NCI-H69 (cell line): ENCODE measurements around the gene LHX6.
A peak's percentile ranks its signal among the peaks of the same experiment; 100 is the strongest.

Source experiments
- DNase-seq: peaks from one replicate; lab custom pipeline; 2025; lab: John Stamatoyannopoulos, UW

LHX6 gene

DNA sequence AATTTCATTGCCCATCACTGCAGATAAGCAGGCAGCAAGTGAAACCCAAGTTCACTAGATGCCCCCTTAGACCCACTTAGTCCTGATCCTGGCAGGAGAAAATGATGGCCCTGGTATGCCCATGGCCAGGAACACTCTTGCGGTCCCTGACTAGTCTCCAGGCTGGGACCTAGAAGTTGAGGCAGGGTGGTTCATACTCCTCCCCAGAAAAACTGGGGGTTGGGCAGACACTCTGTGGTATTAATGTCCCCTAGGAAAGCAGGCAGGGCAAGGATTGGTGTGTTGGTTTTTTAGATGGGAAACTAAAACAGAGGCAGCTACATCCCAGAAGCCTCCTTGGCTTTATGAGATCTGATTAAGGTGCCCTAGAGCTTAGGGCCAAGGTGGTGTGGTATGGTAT lies 13.1 kb downstream of the LHX6 start:
- DNase-seq, result no peak

DNA sequence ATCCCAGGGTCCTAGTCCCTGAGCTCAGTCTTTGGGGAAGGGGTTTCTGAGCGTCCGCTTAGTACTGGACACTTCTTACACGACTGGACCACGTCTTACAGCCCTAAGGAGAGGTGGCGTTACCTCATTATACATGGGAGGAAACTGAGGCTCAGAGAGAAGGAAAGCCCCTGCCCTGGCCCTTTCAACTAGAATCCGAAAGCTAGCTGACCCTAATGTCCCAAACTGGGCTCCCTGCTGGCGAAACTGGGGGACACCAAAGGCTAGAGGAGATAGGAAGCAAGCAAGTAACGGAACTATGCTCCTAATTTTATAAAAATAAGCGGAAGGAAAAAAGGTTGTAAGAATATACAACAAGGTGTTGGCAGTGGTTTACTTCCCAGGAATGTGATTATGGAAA lies 14.2 kb downstream of the LHX6 start:
- no peak for DNase-seq

DNA sequence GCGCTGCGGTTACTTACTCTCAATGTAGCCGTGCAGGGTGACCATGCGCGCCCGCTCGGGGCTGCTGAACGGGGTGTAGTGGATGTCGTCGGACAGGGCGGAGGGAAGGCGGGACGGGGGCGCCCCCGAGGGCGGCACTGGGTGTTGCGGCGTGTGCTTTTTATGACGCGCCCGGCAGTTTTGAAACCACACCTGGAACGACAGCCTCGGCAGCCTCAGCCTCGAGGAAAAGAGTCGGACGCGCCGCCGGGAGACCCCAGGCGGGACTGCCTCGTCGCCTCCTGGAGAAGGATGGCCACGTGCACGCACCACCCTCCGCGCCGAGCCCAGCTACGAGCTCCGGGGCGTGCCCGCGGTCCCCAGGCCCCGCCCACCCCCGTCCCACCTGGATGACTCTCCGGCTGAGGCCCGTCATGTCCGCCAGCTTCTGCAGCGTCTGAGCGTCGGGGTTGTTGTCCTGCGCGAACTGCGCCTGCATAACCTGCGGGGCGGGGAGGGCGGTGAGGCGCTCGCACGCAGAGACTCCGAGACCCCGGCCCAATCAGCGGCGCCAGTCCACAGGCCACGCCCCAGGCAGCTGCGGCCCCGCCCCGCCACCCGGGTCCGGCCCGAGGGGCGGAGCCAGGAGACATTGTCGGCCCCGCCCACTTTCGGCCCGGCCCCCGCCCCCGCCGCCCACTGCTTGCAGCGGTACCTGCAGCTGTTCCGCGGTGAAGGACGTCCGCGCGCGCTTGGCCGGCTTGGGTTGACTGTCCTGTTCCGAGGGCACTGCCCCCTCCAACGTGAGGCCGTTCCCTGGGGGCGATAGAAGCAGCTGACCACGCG lies 15.0 kb downstream of the LHX6 start:
- peak; percentile 97 for DNase-seq

DNA sequence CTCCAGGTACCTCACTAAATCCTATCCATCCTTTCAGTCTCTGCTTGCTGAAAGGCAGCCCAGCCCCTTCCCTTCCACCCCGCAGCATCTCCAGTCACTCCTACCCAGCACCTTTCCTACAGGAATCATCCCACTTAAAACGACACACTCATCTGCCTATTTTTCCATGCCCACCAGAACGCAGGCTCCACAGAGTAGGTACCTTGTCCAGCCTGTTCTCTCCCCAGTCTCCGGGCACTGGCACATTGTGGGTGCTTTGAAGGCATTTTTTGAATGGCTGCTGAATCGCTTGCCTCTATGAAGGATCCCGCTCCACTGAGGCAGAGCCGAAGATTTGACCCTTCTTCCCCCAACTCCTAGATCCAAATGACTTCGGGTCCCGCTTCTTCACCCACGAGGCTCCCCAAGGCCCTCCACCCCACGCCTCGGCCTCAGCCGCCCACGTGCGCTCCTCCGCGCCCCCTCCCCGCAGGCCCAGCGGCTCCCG lies 15.6 kb downstream of the LHX6 start:
- no peak for DNase-seq

DNA sequence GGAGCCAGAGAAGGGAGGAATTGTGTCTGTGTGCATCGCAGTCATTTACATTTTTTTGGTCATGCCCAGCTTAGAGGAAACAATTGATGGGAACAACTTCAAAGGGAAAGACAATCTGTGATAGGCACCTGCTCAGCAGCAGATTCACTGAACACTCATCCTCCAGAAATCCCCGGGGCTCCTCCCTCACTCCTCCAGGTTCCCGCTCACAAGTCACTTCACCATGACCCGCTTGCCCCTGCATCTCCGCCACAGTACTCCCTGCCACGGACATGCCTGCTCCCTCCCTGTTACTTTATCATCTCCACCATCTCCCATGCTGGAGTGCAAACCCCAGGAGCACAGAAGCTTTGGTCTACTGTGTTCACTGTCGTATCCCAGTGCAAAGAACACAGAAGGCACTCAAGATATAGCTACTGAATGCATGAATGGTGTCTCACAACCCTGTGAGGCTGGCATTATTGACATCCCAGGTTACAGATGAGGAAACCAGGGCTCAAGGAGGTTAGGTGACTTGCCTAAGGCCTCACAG lies 16.2 kb downstream of the LHX6 start:
- no peak for DNase-seq

DNA sequence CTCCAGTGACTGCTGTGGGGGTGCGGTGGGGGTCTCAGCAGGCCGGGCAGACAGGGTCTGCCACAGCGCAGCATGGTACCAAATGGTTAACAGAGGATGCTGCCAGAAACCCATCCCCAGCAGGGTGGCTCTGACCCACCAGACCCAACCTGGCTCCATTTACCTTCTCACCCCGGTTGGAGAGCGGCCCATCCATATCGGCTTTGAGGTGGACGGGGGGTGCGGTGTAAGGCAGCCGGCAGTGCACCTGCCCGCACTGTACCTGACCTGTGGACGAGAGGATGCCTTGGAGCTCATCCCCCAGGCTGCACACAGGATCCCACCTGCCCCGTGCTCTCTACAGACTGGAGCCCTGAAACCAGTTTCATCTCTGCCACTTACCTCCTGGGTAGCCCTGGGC lies 19.3 kb downstream of the LHX6 start:
- no peak for DNase-seq

DNA sequence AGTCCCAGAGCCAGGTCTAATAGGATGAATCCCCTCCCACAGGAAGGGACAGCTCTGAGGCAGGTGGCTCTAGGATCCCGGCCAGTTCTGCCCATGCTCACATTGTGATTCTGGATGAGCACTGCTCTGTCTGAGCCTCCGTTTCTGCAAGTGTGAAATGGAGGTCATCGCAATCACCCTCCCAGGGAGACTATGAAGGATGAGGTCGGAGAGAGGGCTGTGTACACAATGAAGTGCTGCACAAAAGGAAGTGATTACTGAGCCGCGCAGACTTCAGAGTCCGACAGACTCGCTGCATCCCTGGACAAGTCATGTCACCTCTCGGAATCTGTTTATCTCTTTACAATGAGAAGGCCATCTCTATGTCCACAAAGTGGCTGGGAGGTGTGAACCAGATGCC lies 21.7 kb downstream of the LHX6 start:
- DNase-seq, result peak; percentile 38

DNA sequence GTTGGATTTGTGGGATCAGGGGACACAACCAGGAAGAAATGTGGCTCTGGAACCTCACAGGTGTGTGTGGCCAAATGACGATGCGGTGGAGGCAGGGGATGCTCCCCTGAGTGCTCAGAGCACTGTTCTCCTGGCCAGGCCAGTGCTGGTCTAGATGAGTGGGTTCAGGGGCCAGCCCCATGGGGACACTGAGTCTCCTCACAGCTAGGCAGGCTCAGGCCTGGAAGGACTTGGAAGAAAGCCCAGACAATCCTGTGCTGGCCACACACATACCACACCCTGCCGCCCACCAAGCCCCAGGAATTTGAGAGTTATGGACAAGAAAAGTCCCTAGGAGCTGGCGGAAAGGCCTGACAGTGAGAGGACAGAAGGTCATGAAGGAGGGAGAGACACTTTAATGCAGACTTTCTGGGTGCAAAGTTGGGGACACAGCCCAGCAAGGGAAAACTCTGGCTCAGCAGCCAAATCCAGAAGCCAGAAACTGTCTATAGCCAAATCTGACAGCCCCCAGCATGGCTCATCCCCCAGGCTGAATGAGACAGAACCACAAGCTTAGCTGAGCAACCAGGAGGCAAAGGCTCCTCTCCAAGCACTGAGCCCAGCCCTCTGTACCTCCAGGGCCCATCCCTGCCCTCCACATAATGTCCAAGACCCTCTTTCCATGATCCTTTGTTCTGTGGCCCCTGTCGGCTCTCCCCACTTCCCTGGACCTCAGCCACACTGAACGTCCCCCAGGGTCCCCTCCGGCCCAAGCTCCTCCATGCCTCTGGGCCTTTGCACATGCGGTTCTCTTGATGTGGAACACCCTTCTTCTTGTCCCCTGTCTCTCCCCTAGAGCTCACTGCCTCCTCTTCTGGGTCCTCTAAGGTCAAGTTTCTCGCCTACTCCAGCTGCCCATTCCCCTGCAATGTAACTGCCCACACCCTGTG lies 22.4 kb downstream of the LHX6 start:
- no peak for DNase-seq

DNA sequence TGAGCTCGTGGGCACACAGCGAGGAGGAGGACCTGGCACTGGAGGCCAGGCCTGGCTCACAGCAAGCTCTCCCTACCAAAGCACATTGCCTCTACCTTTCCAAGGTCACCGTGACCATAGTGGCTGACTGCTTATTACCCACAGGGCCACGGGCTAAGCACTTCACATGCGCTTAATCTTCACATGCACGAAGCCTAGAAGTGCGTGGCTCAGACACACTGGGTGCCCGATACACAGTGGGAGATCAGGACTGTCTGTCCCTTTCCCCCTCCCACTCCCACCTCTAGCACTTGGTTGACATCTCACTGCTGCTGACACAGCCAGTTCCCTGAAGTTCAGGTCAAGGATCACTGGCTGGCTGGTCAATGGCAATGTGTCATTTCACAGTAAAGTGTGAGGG lies 23.6 kb downstream of the LHX6 start:
- no peak for DNase-seq

DNA sequence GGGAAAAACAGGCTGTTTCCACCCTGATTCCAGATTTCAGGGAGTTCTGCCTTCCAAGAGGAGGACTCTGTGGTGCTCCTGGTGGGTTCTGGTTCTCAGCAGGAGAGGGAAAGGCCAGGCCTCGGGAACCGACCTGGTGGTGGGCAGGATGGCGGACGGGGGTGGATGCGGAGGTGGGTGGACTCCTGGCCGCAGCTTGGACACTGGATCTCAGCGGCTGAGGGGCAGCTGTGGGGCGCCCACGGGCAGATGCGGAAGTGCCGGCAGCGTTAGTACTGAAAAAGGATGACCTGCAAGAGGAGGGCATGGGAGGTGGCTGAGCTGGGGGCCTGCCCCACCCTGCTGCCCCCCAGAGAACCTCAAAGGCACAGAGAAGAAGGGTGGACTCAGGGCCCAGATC lies 24.3 kb downstream of the LHX6 start:
- DNase-seq, result no peak

DNA sequence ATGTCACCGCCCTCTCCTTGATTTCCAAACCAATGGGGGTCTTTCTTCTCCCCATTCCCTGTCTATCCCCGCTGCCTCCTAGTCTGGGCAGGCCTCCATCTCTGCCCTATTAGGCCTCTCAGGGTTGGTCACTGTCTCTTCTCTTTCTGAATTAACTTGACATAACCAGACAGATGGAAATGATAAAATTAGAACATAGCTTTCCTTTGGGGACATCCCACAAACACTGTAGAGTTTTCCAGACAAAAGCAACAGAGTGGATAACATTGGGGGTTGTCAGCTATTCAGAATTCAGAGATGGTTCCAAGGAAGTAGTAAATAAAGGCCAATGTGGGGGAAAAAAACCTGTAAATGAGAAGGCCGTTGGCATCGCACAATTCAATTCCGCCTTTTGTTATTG lies 24.7 kb downstream of the LHX6 start:
- DNase-seq, result no peak

DNA sequence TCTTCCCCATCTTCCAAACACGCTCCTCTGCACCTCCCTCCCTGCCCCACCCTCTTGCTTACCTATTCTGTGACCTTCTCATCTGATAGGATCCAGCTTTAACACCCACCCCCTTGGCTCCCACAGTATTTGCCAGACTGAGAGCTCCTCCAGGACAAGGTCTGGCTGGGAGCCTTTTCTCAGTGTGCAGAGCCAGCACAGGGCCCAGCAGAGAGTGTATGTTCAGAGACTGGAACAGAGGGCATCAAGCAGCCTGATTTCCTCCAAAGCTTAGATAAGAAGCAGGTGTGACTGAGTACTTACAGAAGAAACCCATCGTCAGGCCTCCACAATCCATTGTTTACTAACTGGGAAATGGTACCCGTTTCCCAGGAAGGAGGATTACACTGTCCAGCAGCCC lies 26.6 kb downstream of the LHX6 start:
- no peak for DNase-seq

DNA sequence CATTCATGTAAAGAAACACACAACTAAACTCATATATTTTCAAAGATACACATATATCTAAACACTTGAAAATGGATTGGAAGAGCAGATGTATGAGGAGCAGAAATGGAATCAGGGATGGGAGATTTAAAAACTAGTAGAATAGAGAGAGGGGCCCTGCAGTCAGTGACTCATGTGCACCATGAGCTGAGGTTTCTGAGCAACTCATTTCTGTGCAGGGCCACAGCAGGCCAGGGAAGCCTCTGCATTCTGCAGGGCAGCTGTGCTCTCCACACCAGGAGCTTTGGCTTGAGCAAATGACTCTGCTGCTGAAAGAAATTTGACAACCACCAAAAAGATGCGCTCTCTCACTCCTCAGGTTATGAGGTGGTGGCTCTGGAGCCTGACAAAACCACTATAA lies 27.1 kb downstream of the LHX6 start:
- DNase-seq, result no peak

DNA sequence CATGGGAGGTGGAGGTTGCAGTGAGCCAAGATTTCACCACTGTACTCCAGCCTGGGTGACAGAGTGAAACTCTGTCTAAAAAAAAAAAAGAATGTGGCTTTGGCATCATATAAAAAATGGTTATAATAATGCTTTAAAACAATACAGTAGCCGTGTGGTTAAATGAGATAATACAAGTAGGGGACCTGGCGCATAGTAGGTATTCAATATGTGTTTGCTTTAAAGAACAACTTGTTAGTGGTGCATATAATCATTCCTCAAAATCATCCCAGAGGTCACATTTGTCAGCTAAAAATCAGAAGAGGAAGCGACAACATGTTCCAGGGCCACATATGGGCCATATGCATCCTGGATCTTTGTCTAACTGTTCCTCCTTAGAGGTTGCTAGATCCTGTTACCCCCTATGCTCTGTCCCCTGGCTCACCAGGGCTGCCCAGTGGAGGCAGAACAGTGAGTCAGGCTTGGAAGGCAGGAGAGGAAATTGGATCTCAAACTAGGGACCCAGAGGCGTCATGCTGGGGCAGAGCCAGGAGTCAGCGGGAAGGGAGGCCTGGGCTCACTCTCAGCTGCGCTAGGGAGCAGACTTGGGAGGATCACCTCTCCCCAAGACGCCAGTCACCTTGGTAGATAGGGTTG lies 27.7 kb downstream of the LHX6 start:
- peak; percentile 10 for DNase-seq

DNA sequence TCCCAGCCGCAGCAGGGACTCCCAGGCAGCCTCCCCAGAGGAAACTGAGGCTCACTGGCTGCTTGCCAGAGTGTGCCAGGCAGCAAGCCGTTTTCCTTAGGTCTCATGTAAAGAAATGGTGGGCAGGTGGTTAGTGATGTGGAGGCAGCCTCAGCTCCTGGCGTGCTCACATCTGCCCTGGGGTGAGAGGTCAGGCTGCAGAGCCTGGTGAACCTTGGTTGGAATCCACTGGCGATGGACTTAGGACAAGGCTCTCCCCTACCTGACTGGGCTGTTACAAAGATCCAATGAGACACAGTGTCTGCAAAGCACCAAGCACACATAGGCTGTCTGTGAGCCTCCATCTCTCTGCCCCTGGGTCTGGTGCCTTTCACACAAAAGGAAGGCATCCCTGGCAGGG lies 30.9 kb downstream of the LHX6 start:
- peak; percentile 68 for DNase-seq

DNA sequence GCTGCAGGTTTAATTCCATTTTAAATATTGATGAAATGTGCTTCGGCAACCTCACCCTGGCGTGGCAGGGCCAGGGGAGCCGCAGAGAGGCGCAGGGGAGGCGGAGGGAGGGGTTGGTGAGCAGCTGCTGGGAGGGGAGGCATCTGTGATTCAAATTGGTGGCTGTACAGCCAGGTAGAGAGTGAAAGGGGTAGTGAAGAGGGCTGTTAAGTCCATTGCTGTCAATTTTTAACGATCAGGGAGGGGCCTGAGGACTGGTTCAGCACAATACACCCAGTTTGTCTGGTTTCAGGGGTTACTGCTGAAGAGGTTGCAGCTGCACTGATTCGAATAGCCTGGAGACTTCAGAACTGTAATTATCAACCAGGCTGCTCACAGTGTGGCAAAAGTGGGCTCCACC lies 31.3 kb downstream of the LHX6 start:
- DNase-seq, result peak; percentile 94

DNA sequence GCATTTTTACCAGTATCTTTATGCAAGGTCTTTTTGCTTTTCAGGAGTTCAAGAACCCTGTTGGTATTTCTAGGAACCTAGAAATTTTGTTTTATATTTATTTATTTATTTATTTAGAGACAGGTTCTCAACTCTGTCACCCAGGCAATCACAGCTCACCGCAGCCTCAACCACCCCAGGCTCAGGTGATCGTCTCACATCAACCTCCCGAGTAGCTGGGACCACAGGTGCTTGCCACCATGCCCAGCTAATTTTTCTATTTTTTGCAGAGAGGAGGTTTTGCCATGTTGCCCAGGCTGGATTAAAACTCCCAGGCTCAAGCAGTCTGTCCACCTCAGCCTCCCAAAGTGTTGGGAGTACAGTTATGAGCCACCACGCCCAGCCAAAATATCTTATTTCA lies 32.9 kb downstream of the LHX6 start:
- DNase-seq, result no peak

DNA sequence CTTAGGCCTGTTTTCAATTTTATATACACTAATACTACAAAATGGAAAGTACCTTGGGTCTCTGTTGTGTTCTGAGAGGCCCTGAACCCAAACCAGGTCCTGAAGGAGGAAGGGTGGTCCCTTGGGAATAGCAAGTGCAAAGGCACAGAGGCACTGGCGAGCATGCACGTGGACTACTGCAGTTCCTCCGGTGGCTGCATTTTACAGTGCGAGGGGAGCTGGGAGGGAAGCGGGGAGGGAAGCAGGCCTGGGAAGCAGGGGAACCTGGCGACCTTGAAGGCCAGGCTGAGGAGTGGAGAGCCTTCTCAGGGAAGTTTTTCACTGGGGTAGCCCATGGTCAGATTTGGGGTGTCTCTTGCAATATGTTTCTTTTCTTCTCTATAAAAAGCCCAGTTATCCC lies 35.1 kb downstream of the LHX6 start:
- no peak for DNase-seq

DNA sequence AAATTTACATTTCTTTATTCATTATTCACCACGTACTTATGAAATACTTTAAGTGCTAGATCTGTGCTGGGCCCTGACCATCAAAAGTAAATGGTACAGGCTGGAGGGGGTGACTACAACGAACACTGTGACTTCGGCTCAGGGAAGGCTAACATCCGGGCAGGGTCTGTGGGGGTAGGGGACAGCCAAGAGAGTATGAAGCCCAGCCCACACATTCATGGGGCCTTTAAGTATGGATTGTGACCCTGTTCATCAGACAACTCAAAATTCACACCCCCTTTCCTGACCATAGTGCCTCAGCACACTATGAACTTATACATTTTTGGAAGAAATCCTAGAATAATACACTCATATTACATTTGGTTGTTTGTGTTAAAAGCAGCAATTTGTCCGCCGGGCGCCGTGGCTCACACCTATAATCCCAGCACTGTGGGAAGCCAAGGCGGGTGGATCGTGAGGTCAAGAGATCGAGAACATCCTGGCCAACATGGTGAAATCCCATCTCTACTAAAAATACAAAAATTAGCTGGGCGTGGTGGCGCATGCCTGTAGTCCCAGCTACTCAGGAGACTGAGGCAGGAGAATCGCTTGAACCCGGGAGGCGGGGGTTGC lies 35.7 kb downstream of the LHX6 start:
- DNase-seq, result no peak

DNA sequence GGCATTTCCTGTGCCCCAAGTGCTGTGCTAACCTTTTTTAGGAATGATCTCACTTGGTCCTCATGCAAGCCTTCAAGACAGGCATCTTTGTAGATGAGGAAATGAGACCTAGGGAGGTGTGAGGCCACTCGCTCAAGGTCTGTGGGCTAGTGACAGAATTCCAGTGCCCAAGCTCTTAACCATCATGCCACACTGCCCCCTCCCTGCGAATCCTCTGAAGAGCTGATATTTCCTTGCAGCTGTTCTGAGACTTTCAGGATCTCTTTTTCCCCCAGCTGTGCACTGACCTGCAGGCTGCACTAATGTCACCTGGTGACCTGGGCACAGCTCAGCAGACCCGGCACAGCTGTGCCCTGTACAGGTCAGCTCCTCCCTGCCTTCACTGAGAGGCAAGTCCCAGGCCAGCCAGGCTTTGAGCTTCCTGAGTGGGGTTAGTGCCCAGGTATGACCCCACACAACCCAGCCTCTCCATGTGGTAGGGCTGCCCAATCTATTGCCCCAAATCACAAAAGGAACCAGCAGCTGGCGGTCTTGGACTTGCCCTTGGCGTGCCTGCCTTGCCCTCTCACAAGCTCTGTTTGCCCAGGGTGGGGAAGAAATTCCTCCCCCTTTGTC lies 36.4 kb downstream of the LHX6 start:
- DNase-seq, result peak; percentile 16

DNA sequence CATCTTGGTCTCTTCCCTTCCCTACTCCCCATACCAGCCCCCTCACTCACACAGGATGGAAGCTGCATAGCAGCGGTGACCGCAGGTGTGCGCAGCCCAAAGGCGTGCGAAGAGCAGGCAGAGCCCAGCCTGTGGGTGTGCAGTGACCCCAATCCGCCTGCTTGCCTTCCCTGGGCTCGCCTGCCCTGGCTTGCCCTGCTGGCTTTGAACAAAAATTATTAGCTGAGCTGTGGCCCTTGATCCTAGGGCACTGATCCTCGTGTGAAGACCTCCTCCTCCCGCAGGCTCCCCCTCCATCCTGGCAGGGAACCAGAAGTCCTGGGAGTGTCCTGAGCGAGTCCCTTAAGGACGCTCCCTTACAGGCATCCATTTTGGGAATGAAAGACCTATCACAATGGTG lies 37.2 kb downstream of the LHX6 start:
- DNase-seq, result no peak
